GM15510 (cell line): ENCODE measurements around the gene PTDSS2.

Experiments used
- POLR2A ChIP-seq: IDR thresholded peaks from 3 replicates; pipeline ENCODE4 v1.6.1; 2011; ENCODE audit warnings: borderline replicate concordance; ENCODE audit not compliant: insufficient read length; ENCODE audit errors: extremely low read depth

Gene PTDSS2

GRCh38 chr11:438101-438844, 11.8 kb upstream of the PTDSS2 start:
- TF ChIP-seq POLR2A, result no peak

GRCh38 chr11:439315-440064, 10.6 kb upstream of the PTDSS2 start:
- no peak for TF ChIP-seq POLR2A

- TF ChIP-seq POLR2A, result no peak
Measured at GRCh38 chr11:440065-441042, 9.7 kb upstream of the PTDSS2 start.

GRCh38 chr11:441043-441417, 9.0 kb upstream of the PTDSS2 start:
- no peak for TF ChIP-seq POLR2A

- TF ChIP-seq POLR2A, result peak; percentile 60
Measured at GRCh38 chr11:441418-442274, 8.4 kb upstream of the PTDSS2 start, which contains the start of gene ANO9. Gene ANO9, minus strand, starts transcription at chr11:442011. Its CDS starts 85 bp downstream, at chr11:441926.

GRCh38 chr11:442611-443081, 7.4 kb upstream of the PTDSS2 start:
- no peak for TF ChIP-seq POLR2A

GRCh38 chr11:443542-444199, 6.4 kb upstream of the PTDSS2 start:
- TF ChIP-seq POLR2A, result no peak

- TF ChIP-seq POLR2A, result no peak
Measured at GRCh38 chr11:444396-445144, 5.5 kb upstream of the PTDSS2 start.

- no peak for TF ChIP-seq POLR2A
Measured at GRCh38 chr11:445765-446588, 4.1 kb upstream of the PTDSS2 start.

- TF ChIP-seq POLR2A, result no peak
Measured at GRCh38 chr11:446891-447290, 3.2 kb upstream of the PTDSS2 start.

- TF ChIP-seq POLR2A, result peak; percentile 88
Measured at GRCh38 chr11:447923-448731, 2.0 kb upstream of the PTDSS2 start.
